Islet precursor cell (in vitro differentiated cells): ENCODE measurements around the gene KIAA1614.

Source experiments
- DNase-seq: peaks from one replicate; pipeline ENCODE4 v3.0.0-alpha.2; 2018

Gene KIAA1614

GRCh38 chr1:180907313-180908055 lies 5.2 kb upstream of the KIAA1614 start:
- DNase-seq, result no peak

- no peak for DNase-seq
These were observed 4.5 kb upstream of the KIAA1614 start for GRCh38 chr1:180908074-180908765.

GRCh38 chr1:180909005-180909414 lies 3.7 kb upstream of the KIAA1614 start:
- no peak for DNase-seq

GRCh38 chr1:180909462-180909976 lies 3.2 kb upstream of the KIAA1614 start:
- DNase-seq, result no peak

- DNase-seq, result peak; percentile 64
These were observed 981 bp upstream of the KIAA1614 start for GRCh38 chr1:180911640-180912191.

GRCh38 chr1:180912211-180912800 lies 391 bp upstream of the KIAA1614 start:
- peak; percentile 65 for DNase-seq

GRCh38 chr1:180915426-180915965 lies 2.8 kb downstream of the KIAA1614 start:
- no peak for DNase-seq

- no peak for DNase-seq
These were observed 3.5 kb downstream of the KIAA1614 start for GRCh38 chr1:180916012-180916770.

- DNase-seq, result no peak
These were observed 4.1 kb downstream of the KIAA1614 start for GRCh38 chr1:180916771-180917170.

- DNase-seq, result peak; percentile 75
These were observed 4.8 kb downstream of the KIAA1614 start for GRCh38 chr1:180917306-180918065.

- no peak for DNase-seq
These were observed 5.8 kb downstream of the KIAA1614 start for GRCh38 chr1:180918519-180918918.

- DNase-seq, result no peak
These were observed 6.5 kb downstream of the KIAA1614 start for GRCh38 chr1:180919183-180919700.

GRCh38 chr1:180920193-180920592 lies 7.5 kb downstream of the KIAA1614 start:
- no peak for DNase-seq

- no peak for DNase-seq
These were observed 8.0 kb downstream of the KIAA1614 start for GRCh38 chr1:180920702-180921101.

GRCh38 chr1:180921386-180921785 lies 8.7 kb downstream of the KIAA1614 start:
- no peak for DNase-seq

- no peak for DNase-seq
These were observed 9.4 kb downstream of the KIAA1614 start for GRCh38 chr1:180921891-180922630.

GRCh38 chr1:180922631-180923015 lies 9.9 kb downstream of the KIAA1614 start:
- DNase-seq, result no peak

- peak; percentile 93 for DNase-seq
These were observed 10.5 kb downstream of the KIAA1614 start for GRCh38 chr1:180923021-180923841.

GRCh38 chr1:180923887-180924286 lies 11.2 kb downstream of the KIAA1614 start:
- DNase-seq, result no peak

- DNase-seq, result no peak
These were observed 12.2 kb downstream of the KIAA1614 start for GRCh38 chr1:180924939-180925338.
